Measurements from ENCODE around the gene VPS41. TPM values are rescaled to one million over a fixed set of nuclear protein-coding genes. Genes with fewer than 3 reads are reported as not detected.

Gene VPS41
- polyA plus RNA-seq, 1 donor = 33.8 TPM

DNA sequence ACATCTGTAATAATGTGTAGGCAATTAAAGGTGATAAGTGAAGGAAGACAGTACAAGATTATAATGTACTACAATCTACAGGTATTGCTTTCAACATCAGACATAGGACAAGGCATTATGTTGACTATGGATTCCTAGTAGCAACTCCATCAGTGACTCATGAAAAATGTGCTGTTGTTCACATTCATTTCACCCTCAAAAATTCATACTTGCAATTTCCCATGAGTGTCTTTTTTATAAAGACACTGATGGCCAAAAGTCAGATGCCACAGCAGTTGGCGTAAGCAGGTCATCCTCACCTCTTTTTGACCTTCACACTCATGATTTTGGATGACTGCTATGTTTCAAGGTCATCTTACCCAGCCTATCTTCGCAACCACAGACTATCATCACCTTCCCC, 177.8 kb downstream of the VPS41 start:
- DNase-seq (ENCODE audit: low read depth) = no peak

DNA sequence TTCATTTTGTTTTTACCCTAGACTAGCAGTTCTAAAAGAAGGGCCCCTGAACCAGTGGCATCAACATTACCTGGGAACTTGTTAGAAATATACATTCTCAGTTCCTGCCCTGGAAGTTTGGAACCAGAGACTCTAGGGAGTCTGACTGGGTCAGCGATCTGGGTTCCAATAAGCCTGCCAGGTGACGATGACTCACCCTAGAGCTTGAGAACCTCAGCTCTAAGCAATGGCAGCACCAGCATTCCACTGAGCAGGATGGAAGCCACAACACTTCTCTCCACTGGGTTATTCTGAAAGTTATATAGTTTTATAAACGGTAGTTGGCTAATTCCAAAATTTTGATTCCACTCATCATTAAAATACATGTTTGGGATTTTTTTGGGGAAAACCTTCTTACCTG, 180.8 kb downstream of the VPS41 start:
- no peak for DNase-seq (ENCODE audit: low read depth)

DNA sequence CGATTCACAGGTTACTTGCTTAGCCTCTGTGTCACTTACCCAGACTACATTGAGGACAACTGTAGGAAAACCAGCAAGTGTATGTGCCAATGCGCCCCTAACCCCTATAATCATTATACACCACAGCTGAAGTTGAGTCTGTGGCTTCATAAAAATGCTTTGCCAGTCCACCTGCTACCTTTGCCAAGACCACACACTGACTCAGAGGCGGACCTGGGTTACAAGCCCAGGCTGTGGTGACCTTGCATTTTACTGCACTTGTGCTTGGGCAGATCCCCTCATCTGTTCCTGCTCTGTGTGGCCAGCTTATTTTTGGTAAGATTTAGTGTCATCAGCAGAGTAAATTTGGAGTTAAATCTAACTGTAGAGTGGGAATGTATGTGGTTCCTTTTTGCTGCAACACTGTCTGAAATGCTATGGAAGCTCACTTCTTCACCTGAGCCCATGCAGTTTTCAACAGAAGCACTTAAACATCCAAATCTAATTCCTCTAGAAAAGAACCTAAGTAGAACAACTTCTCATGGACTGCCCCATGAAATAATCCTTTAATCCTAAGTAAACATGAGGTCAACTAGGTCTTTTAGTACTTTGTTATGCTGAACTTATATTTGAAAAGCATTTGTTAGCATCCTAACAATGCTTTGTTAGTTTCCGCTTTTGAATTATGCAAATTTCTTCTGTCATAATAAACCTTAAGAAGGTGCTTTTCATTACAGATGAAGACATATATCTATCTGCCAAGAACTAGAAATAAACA, 181.6 kb downstream of the VPS41 start:
- no peak for DNase-seq (ENCODE audit: low read depth)

DNA sequence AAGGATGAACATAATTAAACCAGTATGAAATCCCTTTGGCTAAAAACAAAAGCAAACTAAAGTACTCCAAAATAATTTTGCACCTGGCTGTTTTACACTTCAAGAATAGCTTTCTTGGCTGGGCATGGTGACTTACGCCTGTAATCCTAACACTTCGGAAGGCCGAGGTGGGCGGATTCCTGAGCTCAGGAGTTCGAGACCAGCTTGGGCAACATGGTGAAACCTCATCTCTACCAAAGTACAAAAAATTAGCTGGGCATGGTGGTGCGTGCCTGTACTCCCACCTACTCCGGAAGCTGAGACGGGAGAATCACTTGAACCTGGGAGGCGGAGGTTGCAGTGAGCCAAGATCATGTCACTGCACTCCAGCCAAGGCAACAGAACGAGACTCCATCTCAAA, 185.7 kb downstream of the VPS41 start:
- DNase-seq (ENCODE audit: low read depth) = no peak

DNA sequence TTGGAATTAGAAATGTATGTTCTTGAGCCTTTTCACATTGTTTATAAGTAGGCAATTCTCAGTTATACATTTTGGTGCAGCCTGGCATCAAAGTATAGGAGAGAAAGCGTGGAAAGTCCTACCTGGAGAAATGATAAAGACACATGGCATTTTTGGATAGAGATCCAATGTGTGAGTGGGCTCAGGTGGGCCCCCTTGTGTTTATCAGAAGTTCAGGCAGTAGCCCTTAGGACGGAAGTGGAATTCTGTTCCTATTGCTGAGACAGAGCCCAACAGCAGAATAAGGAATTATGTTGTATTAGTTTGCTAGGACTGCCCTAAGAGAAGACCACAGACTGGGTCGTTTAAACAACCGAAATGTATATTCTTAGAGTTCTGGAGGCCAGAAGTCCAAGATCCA, 192.6 kb downstream of the VPS41 start:
- DNase-seq (ENCODE audit: low read depth) = no peak

DNA sequence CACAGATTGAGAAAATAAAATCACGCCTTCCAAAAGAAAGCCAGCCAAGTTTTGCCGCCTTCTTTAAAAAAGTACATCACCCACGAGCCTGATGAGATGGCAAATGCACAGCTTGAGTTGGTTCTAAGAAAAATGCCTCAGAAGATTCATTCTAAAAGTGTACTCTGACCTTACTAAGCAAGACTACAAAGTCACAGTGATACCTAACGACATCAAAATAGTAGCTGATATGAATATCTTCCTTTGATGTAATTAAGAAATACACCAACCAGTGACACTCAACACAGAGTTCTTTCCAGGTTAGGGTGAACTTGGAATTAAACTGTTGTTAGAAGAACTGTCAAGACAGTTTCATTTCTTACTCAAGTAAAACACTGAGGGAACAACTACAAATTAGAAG, 199.9 kb downstream of the VPS41 start:
- DNase-seq (ENCODE audit: low read depth) = no peak

DNA sequence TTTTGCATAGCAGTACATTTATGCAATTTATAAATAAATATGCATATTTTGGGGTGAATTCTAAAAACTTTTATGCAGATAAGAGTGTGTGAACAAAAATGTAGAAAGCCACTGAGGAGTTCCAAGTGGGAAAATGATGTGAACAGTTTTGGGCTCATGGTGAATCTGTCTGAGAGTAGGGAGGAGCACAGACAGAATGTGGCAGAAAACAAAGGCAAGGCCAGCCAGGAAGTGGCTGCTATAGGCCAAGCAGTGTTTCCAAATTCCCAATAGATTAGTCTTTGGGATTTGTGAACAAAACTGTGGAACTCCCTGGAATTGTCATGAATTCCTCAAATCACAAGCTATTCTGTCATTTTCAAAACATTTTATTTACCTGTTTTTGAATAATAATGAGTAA, 204.2 kb downstream of the VPS41 start:
- DNase-seq (ENCODE audit: low read depth) = no peak

DNA sequence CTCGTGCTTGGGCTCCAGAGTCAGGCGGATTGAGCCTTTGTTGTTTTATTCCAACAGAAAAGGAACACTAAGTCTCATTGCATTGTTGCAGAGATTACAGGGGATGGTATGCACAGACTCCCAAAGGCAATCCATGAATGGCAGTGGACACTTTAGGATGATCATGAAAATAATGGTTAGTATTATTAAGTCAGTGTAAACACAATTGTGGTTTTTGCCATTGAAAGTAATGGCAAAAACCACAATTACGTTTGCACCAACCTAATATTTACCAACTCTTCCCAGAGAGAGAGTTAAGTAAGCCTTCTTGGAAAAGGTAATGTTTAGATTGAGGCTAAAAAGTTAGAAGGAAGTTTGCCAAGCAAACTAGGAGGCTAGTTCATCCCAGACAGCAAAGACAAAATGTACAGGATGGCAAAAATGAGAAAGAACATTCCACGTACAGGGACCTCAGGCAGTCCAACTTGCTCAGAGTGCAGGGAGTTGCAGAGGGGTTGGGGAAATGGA, 204.9 kb downstream of the VPS41 start:
- DNase-seq (ENCODE audit: low read depth) = no peak

DNA sequence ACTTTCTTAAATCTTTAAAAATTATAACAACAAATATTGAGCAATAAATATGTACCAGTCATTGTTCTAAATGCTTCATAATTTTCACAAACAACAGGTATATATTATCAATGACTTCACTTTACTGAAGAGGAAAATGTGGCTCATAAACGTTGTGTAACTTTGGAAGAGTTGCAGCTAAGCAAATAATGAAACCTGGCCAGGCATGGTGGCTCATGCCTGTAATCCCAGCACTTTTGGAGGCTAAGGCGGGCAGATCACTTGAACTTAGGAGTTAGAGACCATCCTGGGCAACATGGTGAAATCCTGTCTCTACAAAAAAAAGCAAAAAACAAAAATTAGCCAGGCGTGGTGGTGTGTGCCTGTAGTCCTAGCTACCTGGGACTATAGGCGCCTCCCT, 205.9 kb downstream of the VPS41 start:
- DNase-seq (ENCODE audit: low read depth) = no peak

DNA sequence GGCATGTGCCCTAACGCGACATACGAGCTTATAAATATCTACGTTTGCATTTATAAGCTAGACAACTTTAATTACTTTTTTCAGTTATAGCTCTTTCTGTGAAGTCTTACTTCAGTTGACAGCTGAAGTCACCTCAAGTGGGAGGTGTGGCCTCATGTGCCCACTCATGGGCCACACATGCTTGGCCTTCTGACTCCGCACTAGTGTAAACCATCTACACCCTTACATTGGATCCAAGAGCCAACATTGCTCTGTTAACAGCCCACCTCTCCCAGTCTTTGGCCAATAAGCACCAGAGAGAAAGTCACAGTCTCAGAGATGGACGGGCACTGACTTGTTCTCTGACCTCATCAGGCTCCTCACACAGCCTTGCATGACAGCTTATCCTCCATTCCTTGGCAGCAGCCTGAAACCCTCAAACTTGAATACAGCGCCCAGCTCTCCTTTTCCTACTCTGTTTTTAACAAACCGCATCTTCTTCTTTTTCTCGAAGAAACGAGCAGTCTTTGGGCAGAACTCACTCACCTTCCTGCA, 206.9 kb downstream of the VPS41 start:
- DNase-seq (ENCODE audit: low read depth) = no peak

DNA sequence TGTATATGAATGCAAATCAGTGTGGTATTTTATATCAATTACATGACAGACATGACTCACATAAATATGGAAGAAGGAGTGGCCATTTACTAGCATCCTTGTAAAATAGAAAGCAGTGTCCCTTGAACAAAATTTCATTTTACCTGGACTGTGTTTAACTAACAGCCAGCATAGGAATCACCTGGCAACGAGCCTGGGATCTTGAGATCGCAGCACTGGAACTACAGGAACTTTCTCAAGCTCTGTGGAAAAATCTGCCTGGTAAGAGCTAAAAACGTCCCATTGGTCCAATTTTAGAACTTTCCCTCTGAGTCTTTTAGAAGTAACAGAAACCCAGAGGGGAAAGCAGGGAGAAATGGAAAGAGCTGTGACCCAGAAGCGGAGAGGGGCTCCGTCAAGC, 208.9 kb downstream of the VPS41 start:
- DNase-seq (ENCODE audit: low read depth) = no peak

DNA sequence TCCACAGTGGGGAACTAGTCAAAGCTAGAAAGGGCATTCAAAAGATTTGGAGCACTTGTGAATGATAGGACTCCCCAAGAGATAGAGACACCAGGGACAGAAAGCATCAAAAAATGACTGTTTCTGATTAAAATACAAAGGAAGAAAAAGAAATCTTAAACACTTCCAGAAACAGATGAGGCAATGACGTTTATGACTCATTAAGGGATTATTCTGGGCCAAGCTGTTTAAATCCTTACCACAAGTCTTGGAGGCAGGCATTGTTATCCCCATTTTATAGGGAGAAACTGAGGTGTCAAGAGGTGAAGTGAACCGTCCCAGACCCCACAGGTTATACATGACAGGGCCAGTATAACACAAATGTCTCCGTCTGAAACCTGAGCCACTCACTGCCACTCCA, 209.5 kb downstream of the VPS41 start:
- DNase-seq (ENCODE audit: low read depth) = no peak

DNA sequence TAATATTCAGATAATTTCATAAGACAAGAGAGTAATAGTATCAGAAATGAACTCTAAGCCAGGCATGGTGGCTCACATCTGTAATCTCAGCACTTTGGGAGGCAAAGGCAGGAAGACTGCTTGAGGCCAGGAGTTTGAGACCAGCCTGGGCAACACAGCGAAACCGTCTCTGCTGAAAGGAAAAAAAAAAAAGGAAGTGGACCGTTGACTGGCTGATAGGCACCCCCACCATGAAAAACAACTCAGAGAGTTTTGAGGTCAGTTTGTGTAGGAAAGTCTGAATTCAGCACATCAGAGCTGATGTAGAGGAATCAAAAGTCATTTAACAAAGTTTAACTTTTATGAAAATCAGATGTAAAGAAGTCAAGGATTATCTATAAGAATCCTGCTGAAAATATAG, 214.7 kb downstream of the VPS41 start:
- no peak for DNase-seq (ENCODE audit: low read depth)

DNA sequence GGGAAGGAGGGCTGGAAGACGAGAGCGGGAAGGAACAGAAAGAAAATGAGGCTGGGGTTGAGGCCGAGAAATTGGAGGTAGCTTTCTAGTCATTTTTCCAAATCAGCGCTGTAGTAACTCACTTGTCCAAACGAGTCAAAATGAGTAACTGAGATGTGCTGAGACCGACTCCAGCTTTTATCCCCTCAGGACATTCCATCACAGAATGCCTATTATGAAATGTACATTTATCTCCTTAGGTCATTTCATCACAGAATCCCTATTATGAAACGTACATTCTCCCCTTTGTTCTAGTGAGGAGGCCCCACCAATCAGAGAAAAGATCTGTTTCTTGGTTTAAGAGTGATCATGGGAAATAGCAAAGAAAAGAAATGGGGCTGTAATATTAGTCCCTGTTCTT, 222.1 kb downstream of the VPS41 start:
- DNase-seq (ENCODE audit: low read depth) = no peak

DNA sequence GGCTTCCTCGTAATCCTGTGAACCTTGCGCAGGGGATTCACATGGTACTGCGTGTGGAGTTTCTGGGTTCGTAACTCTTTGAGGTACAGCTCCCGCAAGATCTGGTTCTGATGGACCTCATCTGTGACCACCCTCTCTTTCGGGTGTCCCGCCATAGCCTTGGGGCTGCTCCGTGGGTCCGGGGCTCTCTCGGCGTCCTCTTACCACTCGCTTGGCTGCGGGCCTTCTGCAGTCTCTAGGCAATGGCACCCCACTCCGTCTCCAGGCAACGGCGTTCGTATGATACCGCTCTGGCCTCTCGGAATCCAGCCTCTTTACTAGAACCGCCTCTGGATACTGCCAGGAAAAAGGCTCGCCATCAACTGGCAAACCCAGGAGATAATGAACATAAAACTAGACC, 223.1 kb downstream of the VPS41 start:
- no peak for DNase-seq (ENCODE audit: low read depth)

DNA sequence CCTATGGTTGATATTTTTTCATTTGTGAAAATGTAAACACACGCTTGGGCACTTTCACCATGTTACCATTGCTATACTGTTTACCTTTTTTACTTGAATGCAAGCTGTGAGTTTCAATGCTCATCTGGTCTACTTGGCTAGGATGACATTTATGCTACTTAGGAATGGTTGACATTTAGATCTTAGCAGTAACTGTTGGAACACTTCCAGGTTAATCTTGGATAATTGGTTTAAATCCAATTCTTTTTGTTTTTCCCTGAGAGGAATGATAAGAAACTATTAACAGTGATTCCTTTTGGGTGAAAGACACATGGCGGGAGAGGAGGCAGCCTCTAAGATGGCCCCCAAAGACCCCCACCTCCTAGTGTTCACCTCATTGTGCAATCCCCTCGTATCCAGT, 226.4 kb downstream of the VPS41 start:
- no peak for DNase-seq (ENCODE audit: low read depth)

DNA sequence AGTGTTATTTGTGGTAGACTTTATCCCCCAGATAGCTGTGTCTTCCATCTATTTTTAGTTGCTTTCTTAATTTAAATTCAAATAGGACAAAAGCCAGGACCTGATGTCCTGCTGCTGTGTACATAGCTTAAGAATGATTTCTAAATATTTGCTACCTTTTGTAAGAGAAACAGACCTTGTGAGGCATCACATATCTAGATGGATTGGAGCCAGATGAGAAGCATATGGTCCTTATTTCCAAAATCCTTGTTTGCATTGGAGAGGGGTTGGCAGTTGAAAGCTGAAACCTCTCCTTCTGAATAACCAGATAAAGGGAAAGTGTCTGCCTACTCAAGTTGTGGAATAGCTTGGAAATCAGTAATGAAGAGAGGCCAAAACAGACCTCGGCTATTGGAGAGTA, 227.1 kb downstream of the VPS41 start:
- DNase-seq (ENCODE audit: low read depth) = no peak

DNA sequence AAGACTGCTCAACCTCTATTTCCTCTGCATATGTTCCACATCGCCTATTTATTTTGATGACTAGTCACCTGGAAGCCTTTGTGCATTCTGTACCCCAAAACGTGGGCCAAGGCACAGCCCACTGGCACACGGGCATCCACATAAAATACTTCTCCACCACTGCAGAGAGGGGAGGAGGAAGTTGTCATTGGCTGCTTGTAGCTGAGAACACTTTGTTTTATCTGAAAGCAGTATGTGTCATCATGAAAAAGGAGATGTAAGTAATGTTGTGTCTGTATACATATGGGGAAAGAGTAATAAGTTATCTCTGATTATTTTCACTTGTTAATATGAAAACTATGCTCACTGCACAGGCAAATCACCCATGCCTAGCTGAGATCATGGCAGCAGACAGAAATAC, 229.6 kb downstream of the VPS41 start:
- no peak for DNase-seq (ENCODE audit: low read depth)

DNA sequence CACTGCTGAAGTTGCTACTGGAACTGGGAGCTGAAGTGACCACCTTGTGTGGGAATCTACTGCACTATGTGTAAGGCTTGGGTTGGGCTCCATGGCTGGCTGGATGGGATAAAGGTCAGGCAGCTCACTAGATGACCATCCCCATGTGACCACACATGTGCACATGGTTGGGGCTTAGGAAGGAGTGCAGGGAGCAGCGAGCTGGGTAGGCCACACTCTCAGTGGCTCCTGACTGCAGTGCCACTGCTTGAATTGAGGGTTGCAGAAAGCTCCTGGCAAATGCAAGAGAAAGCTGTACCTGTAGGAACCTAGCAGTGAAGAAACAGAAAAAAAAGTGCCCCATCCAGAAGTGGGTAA, 230.3 kb downstream of the VPS41 start:
- no peak for DNase-seq (ENCODE audit: low read depth)

DNA sequence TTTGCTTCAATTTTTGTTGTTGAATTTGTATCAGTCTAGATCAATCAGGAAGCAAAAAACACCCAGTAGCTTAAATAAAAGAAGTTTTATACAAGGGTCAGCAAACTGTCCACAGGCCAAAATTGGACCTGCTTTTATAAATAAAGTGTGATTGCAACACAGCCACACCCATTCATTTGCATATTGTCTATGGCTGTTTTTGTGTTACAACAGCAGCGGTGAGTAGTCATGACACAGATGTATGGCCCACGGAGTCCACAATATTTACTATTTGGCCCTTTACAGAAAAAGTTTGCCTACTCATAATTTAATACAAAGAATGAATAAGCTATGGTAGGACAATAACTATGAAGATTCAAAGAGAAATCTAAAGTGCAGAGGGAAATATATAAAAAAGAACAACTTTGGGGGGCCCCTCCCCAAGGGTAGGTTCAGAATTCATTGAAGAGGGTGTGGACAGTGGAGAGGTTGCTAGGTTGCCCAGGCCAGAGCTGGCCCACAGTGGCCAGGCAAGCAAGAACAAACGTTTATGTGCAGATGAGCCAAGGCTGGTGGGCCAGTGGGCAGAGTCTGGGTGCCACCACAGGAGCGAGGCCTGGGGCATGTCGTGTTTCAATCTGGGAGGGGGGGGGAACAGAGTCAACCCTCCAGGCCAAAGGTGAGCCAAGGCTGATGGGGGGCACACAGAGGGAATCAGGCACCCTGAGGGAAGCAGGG, 230.9 kb downstream of the VPS41 start:
- no peak for DNase-seq (ENCODE audit: low read depth)

DNA sequence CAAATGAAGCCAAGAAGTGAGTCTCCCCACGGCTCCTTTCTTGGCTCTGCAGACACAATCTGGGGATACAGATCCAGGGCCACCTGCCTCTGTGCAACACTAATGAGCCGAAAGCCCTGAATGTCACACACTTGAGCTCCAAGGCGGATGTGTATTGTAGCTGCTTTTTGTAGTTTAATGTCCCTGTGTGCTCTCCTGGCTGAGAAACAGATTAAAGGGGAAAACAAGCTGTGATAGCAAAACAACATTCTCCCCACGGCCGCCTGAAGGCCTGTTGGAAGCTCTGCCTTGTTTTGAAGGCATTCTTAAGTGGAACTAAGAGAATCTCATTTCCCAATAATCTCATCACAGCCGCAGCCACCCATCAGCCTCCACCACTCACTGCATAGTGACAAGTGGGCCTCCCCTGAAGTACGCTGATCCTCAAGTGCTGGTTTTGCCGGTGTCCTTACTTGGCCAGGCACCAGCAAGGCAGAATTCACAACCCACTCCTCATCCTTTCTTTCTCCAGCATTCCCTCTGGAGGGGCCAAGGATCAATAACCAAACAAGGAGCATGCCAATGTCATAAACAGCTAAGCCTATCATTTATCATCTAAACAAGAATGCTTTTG, 233.4 kb downstream of the VPS41 start:
- DNase-seq (ENCODE audit: low read depth) = no peak

DNA sequence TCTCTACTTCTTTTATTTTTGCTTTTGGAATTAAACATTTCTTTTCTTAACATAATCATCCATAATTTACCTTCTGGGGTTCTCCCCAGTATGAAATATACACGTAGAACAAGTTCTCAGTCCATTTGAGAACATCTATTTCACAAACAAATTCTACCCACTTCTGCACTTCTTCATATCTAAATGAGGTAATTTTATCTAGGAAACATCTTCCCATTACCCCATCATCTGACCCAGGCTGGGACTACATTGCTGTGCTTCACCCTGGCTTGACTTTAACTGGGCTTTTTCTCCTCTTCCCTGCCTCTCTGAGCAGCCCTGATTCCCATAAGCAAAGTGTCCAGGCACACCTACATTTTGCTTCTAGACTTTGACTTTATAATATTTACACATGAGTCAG, 234.5 kb downstream of the VPS41 start:
- DNase-seq (ENCODE audit: low read depth) = no peak

DNA sequence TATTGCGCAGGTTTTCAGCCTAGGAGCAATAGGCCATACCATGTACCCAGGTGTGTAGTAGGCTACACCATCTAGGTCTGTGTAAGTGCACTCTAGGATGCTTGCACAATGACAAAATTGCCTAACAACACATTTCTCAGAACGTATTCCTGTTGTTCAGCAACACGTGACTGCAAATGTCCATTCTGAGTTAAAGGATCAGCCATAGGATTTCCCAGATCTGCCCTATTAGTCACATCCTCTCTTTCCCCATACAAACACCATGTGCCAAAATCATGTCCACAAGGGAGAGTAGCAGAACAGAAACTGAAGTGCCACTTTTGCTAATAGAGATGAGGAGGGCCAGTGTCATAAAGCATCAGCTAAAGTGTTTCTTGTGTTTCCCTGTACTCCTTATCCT, 235.2 kb downstream of the VPS41 start:
- no peak for DNase-seq (ENCODE audit: low read depth)
